GM21737 (cell line): Measurements from ENCODE around the gene RPL13A.
"Not testable (repeated sequence)": the region's sequence is repeated elsewhere in the genome, so short reads cannot be mapped to it uniquely, and the experiment has no call there.

Source experiments
- ATAC-seq: cut with Tn5 transposase; IDR thresholded peaks from one replicate; pipeline ENCODE4 v1.9.1; 2021; ENCODE audit warnings: mild to moderate bottlenecking, moderate library complexity; ENCODE audit not compliant: unreplicated experiment

The RPL13A gene

DNA sequence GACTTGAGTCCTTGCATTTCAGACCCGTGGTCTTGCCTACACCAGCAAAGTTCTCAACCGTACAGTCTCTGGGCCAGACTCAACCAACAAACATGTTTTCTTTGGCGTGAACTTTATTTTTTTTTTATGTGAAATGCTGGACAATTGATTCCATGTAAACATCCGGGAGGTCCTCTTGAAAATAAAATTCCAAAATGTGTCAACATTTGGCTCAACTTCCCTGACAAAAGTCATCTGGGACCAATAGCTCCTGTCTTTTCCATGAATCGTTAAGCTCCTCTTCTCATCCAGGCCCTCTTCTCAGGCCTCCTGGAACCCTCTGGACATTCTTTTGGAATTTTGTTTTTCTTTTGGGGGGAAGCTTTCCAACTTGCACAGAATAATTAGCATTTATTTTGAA lies 31.6 kb upstream of the RPL13A start:
- ATAC-seq = no peak

DNA sequence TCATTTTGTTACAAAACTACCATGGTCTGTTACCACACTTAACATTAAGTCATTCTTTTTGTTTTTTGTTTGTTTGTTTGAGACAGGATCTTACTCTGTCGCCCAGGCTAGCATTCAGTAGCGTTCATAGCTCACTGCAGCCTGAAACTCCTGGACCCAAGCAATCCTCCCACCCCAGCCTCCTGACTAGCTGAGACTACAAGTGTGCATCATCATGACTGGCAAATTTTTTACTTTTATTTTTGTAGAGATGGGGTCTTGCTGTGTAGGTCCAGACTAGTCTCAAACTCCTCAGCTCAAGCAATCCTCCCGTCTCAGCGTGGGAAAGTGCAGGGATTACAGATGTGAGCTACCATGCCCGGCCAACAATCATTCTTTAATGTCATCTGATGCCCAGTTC lies 31.1 kb upstream of the RPL13A start:
- no peak for ATAC-seq

DNA sequence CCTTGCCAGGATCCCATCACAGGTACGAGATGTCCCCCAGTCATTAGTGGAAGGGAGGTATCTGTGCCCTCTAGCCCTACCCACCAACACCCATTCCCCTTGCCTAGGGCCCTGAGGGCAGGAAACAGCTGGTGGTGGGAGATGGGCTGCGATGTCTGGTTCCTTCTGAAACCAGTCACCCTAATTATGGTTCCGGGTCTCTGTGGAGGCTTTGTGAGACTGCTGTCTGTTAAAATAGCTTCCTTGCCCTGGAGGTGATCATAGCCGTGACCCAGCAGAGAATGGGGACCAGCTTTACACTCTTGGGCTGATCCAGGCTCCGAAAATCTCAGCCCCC lies 28.9 kb upstream of the RPL13A start:
- ATAC-seq = no peak

DNA sequence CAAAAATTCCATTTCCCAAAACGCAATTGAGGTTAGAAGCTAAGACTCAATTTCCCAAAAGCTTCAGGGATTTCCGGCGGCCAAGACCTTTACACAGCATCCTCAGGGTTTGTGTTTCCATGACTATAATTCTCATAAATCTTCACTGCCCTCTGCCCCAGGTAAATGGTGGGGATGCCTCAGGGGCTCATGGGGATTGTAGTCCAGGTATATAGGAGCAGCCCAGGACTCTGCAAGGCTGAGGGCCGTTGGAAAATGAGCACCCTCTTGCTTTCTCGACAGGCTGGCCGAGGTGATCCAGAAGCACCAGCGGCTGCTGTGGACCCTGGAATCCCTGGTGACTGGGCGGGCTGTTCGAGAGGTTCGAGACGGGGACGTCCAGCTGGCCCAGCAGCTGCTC lies 28.0 kb upstream of the RPL13A start:
- ATAC-seq = no peak

DNA sequence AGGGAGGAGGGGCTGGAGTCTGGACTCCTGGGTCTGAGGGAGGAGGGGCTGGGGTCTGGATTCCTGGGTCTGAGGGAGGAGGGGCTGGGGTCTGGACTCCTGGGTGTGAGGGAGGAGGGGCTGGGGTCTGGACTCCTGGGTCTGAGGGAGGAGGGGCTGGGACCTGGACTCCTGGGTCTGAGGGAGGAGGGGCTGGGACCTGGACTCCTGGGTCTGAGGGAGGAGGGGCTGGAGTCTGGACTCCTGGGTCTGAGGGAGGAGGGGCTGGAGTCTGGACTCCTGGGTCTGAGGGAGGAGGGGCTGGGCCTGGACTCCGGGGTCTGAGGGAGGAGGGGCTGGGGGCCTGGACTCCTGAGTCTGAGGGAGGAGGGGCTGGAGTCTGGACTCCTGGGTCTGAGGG lies 26.3 kb upstream of the RPL13A start:
- not testable (repeated sequence) for ATAC-seq

DNA sequence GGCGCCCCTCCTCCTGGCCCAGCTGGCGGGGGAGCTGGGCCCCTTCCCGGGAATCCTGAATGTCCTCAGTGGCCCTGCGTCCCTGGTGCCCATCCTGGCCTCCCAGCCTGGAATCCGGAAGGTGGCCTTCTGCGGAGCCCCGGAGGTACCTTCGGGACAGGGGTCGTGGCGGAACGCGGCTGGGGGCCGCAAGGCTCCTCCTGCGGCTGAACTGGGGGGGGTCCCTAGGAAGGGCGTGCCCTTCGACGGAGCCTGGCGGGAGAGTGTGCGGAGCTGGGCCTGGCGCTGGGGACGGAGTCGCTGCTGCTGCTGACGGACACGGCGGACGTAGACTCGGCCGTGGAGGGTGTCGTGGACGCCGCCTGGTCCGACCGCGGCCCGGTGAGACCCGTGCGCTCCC lies 25.8 kb upstream of the RPL13A start:
- no peak for ATAC-seq

DNA sequence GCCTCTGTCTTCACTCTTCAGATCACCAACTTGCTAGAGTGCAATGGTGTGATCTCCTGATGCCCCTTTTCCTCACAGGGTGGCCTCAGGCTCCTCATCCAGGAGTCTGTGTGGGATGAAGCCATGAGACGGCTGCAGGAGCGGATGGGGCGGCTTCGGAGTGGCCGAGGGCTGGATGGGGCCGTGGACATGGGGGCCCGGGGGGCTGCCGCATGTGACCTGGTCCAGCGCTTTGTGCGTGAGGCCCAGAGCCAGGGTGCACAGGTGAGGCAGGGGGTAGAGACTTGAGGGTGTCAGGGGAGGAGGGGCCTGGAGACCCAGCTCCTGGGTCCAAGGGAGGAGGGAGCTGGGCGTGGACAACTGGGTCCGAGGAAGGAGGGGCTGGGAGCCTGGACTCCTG lies 24.9 kb upstream of the RPL13A start:
- no peak for ATAC-seq

DNA sequence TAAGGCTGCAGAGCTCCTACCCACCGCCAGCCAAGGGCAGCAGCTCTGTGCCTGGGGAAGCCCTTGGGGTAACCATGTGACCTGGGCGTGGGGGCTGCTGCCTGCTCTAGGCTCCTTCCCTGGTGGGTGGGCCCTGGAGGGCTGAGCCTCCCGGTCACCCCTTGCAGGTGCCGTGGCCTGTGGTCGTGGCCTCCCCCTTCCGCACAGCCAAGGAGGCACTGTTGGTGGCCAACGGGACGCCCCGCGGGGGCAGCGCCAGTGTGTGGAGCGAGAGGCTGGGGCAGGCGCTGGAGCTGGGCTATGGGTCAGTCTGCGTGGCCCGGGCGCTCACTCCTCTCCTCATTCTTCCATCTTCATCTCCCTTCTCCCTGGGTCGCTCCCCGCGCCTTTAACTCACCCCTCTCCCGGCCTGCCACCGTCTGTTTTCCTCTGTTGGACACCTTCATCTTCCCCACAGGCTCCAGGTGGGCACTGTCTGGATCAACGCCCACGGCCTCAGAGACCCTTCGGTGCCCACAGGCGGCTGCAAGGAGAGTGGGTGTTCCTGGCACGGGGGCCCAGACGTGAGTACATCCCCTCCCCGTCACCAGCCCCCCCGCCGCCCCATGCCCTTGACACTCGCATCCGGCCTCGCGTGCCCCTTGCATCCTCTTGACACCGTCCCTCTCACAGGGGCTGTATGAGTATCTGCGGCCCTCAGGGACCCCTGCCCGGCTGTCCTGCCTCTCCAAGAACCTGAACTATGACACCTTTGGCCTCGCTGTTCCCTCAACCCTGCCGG lies 23.3 kb upstream of the RPL13A start:
- no peak for ATAC-seq

DNA sequence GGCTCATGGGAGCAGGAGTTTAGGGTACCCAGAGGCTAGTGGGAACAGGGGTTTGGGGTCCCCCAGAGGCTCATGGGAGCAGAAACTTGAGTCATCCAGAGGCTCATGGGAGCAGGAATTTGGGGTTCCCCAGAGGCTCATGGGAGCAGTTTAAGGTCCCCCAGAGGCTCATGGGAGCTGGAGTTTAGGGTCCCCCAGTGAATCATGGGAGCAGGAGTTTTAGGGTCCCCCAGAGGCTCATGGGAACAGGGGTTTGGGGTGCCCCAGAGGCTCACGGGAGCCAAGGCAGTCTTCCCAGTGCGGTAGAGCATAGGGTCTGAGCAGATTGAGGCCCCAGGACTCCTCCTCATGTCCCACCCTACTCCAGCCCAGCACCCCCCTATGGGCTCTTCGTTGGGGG lies 22.0 kb upstream of the RPL13A start:
- ATAC-seq = no peak

DNA sequence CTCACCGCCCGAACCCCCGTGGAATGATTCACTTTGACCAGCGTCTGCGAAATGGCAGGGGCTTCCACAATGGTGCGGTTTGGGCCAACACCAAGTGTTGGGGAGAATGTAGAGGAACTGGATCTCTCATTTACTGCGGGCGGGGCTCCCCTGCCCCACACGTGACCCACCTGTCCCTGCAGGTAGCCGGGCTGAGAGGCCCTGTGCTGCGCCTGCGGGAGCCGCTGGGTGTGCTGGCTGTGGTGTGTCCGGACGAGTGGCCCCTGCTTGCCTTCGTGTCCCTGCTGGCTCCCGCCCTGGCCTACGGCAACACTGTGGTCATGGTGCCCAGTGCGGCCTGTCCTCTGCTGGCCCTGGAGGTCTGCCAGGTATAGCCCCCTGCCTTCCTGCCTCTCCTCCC lies 19.2 kb upstream of the RPL13A start:
- ATAC-seq = no peak

DNA sequence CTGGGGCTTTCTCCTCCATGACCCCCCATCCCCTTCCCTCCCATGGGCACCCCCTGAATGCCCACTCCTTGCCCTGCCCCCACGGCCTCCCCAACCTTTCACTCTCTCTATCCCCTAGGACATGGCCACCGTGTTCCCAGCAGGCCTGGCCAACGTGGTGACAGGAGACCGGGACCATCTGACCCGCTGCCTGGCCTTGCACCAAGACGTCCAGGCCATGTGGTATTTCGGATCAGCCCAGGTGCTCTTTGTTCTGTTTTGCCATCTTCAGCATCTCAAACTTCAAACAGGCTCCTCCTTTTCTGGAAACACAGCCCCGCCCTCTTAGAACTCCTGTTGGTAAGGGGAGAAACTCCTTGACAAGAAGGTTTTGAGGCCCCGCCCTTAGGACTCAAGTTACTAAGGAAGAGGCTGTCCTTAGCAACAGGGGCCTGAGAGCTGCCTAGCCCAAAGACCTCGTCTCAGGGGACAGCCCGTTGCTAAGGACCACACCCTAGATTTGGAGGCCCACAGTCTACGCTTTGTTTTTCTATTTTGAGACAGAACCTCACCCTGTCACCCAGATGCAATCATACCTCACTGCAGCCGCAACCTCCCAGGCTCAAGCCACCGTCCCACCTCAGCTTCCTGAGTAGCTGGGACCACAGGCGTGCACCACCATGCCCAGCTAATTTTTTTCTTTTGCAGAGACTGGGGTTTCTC lies 18.5 kb upstream of the RPL13A start:
- ATAC-seq = peak; percentile 51

DNA sequence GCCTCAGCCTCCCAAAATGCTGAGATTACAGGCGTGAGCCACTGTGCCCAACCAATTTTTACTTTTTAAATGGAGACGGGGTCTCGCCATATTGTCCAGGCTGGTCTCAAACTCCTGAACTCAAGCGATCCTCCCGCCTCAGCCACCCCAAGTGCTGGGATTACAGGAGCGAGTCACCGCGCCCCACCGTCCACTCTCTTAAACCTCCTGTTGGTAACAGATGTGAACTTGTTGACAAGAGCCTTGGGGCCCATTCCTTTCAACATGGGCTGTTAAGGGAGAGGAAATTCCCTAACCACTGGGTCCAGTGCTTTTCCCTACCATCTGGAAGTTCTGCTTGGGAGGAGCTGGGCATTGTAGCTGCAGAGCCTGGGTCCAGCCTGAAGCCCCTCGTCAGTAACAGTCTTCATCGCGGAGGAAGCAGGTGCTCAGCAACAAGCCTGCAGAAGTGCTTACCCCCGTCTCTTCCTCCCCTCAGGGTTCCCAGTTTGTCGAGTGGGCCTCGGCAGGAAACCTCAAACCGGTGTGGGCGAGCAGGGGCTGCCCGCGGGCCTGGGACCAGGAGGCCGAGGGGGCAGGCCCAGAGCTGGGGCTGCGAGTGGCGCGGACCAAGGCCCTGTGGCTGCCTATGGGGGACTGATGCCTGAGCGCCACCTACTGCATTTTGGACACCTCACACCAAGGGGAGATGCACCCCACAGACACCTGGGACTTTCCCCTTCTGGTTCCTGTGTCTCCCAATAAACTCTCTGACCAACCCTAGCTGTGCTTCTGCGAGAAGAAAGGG lies 17.4 kb upstream of the RPL13A start:
- ATAC-seq = peak; percentile 46

DNA sequence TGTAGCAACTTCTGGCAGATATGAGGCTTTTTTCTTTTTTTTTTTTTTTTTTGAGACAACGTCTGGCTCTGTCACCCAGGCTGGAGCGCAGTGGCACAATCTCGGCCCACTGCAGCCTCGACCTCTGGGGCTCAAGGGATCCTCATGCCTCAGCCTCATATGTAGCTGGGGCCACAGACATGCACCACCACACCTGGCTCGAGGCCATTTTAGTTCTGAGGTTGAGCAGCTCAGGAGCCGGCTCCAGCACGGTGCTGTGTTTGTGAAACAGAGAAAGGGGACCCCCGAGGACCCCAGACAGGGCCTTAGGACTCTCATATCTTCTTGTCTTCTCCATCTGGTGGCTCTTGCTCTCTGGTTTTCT lies 16.8 kb upstream of the RPL13A start:
- ATAC-seq = no peak

DNA sequence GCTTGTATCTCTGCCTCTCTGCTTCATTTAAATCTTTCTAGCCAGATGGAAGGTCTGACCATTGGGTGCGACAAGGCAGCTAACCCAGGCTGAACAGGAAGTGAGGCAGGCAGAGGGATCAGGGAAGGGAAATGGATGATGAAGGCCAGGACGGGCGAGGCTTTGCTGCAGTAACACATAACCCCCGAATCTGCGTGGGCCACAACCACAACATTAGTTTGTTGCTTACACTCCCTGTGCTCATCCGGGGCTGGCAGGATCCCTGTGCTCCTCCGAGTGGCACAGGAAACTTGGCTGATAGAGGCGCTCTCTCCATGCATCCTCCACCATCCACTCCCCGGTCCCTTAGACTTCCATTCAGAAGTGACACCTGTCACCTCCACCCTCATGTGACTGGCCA lies 14.5 kb upstream of the RPL13A start:
- ATAC-seq = no peak

DNA sequence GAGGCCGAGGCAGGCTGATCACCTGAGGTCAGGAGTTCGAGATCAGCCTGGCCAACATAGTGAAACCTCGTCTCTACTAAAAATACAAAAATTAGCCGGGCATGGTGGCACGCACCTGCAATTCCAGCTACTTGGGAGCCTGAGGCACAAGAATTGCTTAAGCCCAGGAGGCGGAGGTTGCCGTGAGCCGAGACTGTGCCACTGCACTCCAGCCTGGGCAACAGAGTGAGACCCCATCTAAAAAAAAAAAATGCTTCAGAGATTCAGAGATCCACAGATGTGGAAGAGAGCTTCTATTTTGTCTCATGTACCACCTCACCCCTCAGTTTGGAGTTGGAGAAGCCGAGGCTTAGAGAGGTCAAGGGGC lies 13.9 kb upstream of the RPL13A start:
- not testable (repeated sequence) for ATAC-seq

DNA sequence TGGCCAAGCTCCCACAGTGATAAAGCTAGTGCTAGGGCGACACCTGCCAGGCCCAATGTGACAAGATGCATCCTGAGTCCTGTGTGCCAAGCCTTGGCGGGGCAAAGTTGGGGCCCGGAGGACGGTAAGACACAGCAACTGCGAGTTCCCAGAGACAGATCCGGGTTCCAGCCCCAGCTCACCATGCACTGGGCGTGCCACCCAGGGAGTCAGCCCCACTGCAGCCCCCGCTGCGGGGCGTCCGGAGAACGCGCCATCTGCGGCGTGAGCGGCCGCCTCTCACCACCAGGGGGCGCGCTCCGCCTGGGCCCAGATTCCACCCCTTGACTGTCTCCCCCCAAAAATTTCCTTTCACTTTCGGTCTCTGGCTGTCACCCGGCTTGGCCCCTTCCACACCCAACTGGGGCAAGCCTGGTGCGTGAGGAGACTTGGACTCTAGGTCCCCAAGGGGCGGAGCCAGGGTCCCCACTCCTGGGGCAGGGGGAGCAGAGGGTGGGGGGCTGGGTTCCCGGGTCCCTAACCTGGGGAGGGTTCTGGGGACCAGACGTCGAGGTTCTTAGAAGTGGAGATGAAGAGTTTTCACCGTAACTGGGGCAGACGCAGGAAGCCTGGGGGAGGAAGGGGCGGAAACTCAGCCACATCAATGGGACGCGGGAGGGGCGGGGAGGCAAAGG lies 13.4 kb upstream of the RPL13A start, which contains the start of gene FLT3LG:
FLT3LG (plus strand) TSS at position 348 of the 674 bp plus-strand sequence. CDS start 425 bp downstream, outside the sequence.
- ATAC-seq = peak; percentile 50

DNA sequence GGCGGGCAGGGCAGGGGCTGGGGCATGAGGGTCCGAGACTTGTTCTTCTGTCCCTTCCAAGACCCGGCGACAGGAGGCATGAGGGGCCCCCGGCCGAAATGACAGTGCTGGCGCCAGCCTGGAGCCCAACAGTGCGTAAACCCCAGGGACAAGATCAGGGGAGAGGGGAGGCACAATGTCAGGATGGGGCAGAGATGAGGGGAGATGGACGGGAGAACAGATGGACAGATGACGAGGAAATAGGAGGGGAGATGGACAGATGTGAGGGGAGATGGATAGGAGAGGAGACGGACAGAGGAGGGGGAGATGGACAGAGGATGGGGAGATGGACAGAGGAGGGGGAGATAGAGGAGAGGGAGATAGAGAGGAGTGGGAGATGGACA lies 12.9 kb upstream of the RPL13A start:
- no peak for ATAC-seq

DNA sequence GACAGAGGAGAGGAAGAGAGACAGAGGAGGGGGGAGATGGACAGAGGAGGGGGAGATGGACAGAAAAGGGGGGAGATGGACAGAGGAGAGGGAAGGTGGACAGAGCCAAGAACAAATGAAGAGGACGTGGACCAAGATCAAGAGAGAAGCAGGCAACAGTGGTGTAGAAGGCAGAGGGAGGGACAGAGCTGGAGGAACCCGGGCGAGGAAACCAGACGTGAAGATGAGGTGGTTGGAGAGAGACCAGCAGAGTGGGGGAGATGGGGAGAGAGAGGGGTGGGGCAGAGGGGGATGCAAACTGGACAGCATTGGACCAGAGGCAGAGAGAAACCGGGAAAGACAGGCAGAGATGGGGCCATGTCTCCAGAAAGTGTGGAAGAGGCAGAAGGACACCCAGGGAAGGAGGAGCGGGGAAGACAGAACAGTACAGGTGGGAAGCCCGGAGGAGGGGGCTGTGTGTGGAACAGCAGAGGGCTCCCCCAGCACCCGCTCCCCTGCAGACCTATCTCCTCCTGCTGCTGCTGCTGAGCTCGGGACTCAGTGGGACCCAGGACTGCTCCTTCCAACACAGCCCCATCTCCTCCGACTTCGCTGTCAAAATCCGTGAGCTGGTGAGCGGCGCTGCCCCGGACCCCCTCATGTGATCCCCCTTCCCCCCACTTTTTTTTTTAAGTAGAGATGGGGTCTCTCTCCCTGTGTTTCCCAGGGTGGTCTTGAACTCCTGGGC lies 12.1 kb upstream of the RPL13A start:
- no peak for ATAC-seq

DNA sequence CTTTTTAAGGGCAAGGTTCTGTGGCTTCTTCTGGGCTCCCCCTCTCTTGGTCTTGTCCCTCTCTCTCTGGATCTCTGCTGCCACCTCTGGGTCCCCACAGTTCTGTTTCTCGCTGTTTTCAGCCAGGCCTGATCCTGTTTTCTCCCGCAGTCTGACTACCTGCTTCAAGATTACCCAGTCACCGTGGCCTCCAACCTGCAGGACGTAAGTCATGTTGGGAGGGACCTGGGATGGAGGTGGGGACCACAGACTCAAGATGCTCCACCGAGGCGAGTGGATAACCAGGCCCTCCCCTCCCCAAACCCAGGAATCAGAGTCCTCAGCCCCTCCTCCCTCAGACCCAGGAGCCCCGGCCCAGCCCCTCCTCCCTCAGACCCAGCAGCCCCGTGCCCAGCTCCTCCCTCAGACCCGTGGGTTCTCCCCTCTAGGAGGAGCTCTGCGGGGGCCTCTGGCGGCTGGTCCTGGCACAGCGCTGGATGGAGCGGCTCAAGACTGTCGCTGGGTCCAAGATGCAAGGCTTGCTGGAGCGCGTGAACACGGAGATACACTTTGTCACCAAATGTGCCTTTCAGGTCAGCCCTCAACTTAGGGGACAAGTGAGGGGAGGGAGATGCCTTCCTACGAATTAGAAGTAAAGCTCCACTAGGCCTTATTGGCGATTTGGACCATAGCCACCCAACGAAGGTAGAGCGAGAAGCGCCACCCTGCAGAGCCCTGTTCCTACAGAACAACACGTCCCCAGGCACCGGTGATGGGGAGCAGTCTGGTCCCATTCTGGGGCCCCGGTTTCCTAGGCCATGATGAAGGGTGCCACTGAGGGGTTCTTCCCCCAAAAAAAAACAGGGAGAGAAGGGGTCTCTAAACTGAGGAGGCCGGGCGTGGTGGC lies 11.2 kb upstream of the RPL13A start:
- ATAC-seq = no peak
